ENCODE measurements around the gene RPL28.

DNA sequence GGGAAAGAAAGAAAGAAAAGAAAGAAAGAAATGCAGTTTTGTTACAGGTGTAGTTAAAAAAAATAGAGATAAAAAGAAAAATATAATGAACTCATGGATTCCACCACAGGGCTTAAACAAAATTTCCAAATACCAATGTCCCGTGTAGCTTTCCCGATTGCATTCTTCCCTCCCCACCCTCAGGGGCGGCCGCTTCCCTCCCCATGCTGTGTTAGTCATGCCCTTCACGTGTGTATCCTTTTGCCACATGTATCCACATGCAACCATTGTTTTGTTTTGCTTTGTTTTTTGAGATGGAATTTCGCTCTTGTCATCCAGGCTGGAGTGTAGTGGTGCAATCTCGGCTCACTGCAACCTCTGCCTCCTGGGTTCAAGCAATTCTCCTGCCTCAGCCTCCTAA is 49.6 kb upstream of the RPL28 start:
- TF ChIP-seq POLR2A (IDR thresholded peaks at IDR 0.05) (no peak), POLR2AphosphoS5 (IDR thresholded peaks at IDR 0.05) (no peak), EP300 (IDR thresholded peaks at IDR 0.05) (no peak)
- TF ChIP-seq, protein P1, sequence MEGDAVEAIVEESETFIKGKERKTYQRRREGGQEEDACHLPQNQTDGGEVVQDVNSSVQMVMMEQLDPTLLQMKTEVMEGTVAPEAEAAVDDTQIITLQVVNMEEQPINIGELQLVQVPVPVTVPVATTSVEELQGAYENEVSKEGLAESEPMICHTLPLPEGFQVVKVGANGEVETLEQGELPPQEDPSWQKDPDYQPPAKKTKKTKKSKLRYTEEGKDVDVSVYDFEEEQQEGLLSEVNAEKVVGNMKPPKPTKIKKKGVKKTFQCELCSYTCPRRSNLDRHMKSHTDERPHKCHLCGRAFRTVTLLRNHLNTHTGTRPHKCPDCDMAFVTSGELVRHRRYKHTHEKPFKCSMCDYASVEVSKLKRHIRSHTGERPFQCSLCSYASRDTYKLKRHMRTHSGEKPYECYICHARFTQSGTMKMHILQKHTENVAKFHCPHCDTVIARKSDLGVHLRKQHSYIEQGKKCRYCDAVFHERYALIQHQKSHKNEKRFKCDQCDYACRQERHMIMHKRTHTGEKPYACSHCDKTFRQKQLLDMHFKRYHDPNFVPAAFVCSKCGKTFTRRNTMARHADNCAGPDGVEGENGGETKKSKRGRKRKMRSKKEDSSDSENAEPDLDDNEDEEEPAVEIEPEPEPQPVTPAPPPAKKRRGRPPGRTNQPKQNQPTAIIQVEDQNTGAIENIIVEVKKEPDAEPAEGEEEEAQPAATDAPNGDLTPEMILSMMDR (IDR thresholded peaks at IDR 0.05) = no peak
